Measurements from ENCODE around the gene AREG.

- TF ChIP-seq, protein P1, sequence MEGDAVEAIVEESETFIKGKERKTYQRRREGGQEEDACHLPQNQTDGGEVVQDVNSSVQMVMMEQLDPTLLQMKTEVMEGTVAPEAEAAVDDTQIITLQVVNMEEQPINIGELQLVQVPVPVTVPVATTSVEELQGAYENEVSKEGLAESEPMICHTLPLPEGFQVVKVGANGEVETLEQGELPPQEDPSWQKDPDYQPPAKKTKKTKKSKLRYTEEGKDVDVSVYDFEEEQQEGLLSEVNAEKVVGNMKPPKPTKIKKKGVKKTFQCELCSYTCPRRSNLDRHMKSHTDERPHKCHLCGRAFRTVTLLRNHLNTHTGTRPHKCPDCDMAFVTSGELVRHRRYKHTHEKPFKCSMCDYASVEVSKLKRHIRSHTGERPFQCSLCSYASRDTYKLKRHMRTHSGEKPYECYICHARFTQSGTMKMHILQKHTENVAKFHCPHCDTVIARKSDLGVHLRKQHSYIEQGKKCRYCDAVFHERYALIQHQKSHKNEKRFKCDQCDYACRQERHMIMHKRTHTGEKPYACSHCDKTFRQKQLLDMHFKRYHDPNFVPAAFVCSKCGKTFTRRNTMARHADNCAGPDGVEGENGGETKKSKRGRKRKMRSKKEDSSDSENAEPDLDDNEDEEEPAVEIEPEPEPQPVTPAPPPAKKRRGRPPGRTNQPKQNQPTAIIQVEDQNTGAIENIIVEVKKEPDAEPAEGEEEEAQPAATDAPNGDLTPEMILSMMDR (IDR thresholded peaks at IDR 0.05; ENCODE audit: poor library complexity), result no peak
- no peak for TF ChIP-seq EZH2 (IDR thresholded peaks at IDR 0.05; ENCODE audit: borderline replicate concordance)
Observed at GRCh38 chr4:74490736-74491135, 45.8 kb downstream of the AREG start.
